PFSK-1 (cell line): ENCODE results near the gene FDX1.

ENCODE experiments used
- FOXP2 ChIP-seq: optimal IDR thresholded peaks from 2 replicates; pipeline ENCODE3; 2011; ENCODE audit warnings: borderline replicate concordance, control low read depth, inconsistent platforms; ENCODE audit not compliant: insufficient read depth; ENCODE audit errors: extremely low read length, extremely low read depth
- POLR2AphosphoS5 ChIP-seq: IDR thresholded peaks from 2 replicates; pipeline ENCODE4 v1.6.1; 2012; ENCODE audit warnings: low read depth, mild to moderate bottlenecking, control low read depth, low read length, moderate library complexity
- SIN3A ChIP-seq: IDR thresholded peaks from 2 replicates; pipeline ENCODE4 v1.6.1; 2012; ENCODE audit warnings: mild to moderate bottlenecking, low read length, moderate library complexity, borderline replicate concordance; ENCODE audit not compliant: insufficient read depth
- TAF1 ChIP-seq: IDR thresholded peaks from 2 replicates; pipeline ENCODE4 v1.6.1; 2012; ENCODE audit warnings: low read length, control low read depth, borderline replicate concordance; ENCODE audit not compliant: insufficient read depth
- TF ChIP-seq, protein P1 (sequence below), 2 experiments: IDR thresholded peaks; 2 replicates each; pipeline versions ENCODE4 v1.6.1 to v1.8.0; 2011 to 2012; ENCODE audit warnings: low read depth in 2 of 2, low read length in 2 of 2, control low read depth in 1 of 2, inconsistent platforms in 1 of 2, mild to moderate bottlenecking in 1 of 2, moderate library complexity in 1 of 2; ENCODE audit not compliant: insufficient read depth in 1 of 2

The FDX1 gene

DNA sequence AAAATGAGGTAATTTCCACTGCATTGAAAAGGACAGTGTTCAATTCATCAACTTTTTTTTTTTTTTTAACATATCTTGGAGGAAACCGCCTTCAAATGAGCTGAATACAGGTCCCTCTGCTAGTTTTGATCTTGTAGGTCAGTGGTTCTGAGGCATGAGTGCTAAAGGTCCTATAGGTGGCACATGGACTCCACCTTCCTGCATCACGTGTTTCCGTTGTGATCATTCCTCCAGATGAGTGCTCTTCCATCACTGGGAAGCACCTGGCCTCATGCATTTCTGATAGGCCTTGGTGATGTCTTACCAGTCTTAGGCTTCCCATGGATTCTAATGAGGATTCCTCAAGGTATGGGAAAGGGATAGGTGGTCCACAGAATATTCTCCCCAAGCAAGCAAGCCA is 37.8 kb downstream of the FDX1 start:
- TF ChIP-seq FOXP2 (no peak), POLR2AphosphoS5 (no peak), SIN3A (no peak), TAF1 (no peak)
- TF ChIP-seq, protein P1, sequence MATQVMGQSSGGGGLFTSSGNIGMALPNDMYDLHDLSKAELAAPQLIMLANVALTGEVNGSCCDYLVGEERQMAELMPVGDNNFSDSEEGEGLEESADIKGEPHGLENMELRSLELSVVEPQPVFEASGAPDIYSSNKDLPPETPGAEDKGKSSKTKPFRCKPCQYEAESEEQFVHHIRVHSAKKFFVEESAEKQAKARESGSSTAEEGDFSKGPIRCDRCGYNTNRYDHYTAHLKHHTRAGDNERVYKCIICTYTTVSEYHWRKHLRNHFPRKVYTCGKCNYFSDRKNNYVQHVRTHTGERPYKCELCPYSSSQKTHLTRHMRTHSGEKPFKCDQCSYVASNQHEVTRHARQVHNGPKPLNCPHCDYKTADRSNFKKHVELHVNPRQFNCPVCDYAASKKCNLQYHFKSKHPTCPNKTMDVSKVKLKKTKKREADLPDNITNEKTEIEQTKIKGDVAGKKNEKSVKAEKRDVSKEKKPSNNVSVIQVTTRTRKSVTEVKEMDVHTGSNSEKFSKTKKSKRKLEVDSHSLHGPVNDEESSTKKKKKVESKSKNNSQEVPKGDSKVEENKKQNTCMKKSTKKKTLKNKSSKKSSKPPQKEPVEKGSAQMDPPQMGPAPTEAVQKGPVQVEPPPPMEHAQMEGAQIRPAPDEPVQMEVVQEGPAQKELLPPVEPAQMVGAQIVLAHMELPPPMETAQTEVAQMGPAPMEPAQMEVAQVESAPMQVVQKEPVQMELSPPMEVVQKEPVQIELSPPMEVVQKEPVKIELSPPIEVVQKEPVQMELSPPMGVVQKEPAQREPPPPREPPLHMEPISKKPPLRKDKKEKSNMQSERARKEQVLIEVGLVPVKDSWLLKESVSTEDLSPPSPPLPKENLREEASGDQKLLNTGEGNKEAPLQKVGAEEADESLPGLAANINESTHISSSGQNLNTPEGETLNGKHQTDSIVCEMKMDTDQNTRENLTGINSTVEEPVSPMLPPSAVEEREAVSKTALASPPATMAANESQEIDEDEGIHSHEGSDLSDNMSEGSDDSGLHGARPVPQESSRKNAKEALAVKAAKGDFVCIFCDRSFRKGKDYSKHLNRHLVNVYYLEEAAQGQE (IDR thresholded peaks at IDR 0.05; ENCODE audit: insufficient read depth in 1 of 2, low read depth in 2 of 2, low read length in 2 of 2), result no peak

DNA sequence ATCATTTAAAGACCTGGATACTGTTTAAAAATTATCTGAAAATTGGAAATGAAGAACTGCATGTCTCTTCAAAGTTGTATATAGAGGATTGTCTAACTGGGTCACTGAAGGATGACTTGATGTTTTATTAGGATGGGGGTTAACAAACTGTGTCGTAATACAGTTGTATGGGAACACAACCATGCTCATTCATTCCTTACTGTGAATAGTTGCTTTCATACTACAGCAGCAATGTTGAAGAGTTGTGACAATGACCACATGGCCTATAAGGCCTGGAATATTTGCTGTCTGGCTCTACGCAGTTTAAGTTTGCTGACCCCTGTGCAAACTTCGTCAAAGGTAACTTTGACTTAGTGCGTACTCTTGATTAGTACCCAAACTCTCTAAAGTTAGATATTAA is 38.4 kb downstream of the FDX1 start:
- no peak for TF ChIP-seq POLR2AphosphoS5
- TF ChIP-seq, protein P1 (IDR thresholded peaks at IDR 0.05; ENCODE audit: insufficient read depth in 1 of 2, low read depth in 2 of 2, low read length in 2 of 2), result no peak
- no peak for TF ChIP-seq FOXP2
- TF ChIP-seq TAF1, result no peak
- TF ChIP-seq SIN3A, result no peak

DNA sequence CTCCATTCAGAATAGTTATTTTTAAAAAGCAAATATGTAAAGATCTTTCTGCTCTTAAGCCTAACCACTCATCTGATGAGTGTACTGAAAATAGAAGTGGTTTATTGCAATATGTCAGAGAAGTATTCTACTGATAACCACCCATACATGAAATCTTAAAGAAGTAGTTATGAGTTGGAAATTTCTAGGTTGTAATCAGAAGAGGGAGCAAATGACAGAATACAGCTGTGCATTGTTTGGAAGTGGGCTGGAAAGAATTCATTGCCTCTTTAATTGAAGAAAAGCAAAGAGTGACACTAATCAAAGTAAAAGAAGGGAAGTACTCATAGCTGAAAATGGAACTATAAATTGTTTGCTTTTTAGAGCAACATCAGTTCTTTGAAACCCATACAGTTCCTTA is 39.4 kb downstream of the FDX1 start:
- TF ChIP-seq FOXP2, result no peak
- TF ChIP-seq, protein P1 (IDR thresholded peaks at IDR 0.05; ENCODE audit: insufficient read depth in 1 of 2, low read depth in 2 of 2, low read length in 2 of 2), result no peak

DNA sequence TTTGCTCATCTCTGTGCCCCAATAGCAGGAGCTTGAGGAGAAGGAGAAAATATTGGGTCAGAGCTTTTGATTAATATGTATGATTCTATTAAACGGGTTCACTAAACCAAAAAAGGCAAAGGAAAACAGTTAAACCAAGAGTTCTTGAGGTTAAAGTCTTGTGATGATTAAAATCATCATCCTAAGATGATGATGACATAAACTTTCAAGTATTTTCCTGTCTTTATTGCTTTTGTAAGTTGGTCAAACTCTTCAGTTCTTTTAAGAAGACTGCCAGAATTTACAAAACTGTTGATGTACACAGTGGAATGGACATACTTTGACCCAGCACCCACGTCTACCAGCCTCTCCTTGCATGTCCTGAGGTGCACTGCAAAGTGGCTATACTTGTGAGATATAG is 41.0 kb downstream of the FDX1 start:
- TF ChIP-seq FOXP2, result no peak

DNA sequence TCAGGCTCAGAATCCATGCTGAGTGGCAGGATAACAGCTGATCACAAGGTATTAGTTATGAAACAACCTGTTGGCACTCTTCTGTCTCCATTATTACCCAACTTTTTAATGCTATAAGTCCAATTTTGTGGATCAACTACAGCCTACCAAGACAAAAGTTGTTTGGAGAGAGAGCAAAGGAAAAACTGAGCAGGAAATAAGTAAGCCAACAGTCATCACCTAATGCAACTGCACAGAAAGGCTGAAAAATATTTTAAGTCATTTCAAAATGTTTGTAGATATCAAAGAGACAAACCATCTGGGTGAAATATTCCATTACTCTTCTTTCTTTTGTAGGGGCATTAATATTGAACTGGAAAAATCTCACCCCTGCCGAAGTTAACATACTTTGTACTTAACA is 41.6 kb downstream of the FDX1 start:
- no peak for TF ChIP-seq TAF1
- TF ChIP-seq POLR2AphosphoS5, result no peak
- TF ChIP-seq SIN3A, result no peak
- TF ChIP-seq, protein P1 (IDR thresholded peaks at IDR 0.05; ENCODE audit: insufficient read depth in 1 of 2, low read depth in 2 of 2, low read length in 2 of 2), result no peak
- no peak for TF ChIP-seq FOXP2
